K562 (cell line): ENCODE results near the gene HDAC5. TPM values are rescaled to one million over a fixed set of nuclear protein-coding genes. Genes with fewer than 3 reads are reported as not detected.

Experiments
- CGGBP1 ChIP-seq: fragments of 250-450 bp; sonication (Bioruptor Pico); IDR thresholded peaks from 2 replicates; pipeline ENCODE4 v1.9.0; 2021; ENCODE audit warnings: mild to moderate bottlenecking
- CTCF ChIP-seq, 3 experiments: IDR thresholded peaks in 2 of 3; conservative IDR thresholded peaks in 1 of 3; 2 replicates each; pipeline ENCODE4 v1.5.1; 2011 to 2012; ENCODE audit warnings: low read length in 3 of 3, mild to moderate bottlenecking in 3 of 3, control low read depth in 2 of 3, improper control_type of control experiment in 1 of 3, inconsistent platforms in 1 of 3, low read depth in 1 of 3, mixed read lengths in 1 of 3, moderate library complexity in 1 of 3; ENCODE audit not compliant: insufficient read depth in 2 of 3
- EGR1 ChIP-seq: fragments of 450-650 bp; conservative IDR thresholded peaks from 2 replicates; pipeline ENCODE4 v1.6.1; 2017; ENCODE audit warnings: mild to moderate bottlenecking
- FOXP1 ChIP-seq: sonication (generic); formaldehyde crosslinking; IDR thresholded peaks from 2 replicates; pipeline ENCODE4 v1.8.0; 2022; ENCODE audit warnings: mild to moderate bottlenecking, missing genetic modification reagents
- GMEB1 ChIP-seq: fragments of 250-450 bp; sonication (Bioruptor Pico); IDR thresholded peaks from 2 replicates; pipeline ENCODE4 v1.4.0; 2020; ENCODE audit warnings: mild to moderate bottlenecking
- KDM1A ChIP-seq, 2 experiments: fragments of 450-650 bp; IDR thresholded peaks; 2 replicates each; pipeline ENCODE4 v1.6.1; 2016; ENCODE audit warnings: mild to moderate bottlenecking in 2 of 2
- MAZ ChIP-seq, 2 experiments: fragments of 450-650 bp in 1 of 2; sonication (generic) in 1 of 2; formaldehyde crosslinking; IDR thresholded peaks in 1 of 2; conservative IDR thresholded peaks in 1 of 2; 2 replicates each; pipeline versions ENCODE4 v1.4.0 to v1.5.0; 2020; ENCODE audit warnings: mild to moderate bottlenecking in 1 of 2, missing genetic modification reagents in 1 of 2
- MXD1 ChIP-seq: fragments of 250-450 bp; sonication (Bioruptor Pico); IDR thresholded peaks from 2 replicates; pipeline ENCODE4 v1.8.0; 2021; ENCODE audit warnings: borderline replicate concordance, mild to moderate bottlenecking, moderate library complexity; ENCODE audit not compliant: poor library complexity, severe bottlenecking
- NONO ChIP-seq, 2 experiments: fragments of 200-400 bp in 1 of 2; fragments of 450-650 bp in 1 of 2; formaldehyde crosslinking in 1 of 2; IDR thresholded peaks; 2 replicates each; pipeline ENCODE4 v1.6.1; 2017; ENCODE audit warnings: low read depth in 2 of 2, mild to moderate bottlenecking in 2 of 2, moderate library complexity in 2 of 2, low read length in 1 of 2
- SIN3A ChIP-seq, 2 experiments: fragments of 150-350 bp in 1 of 2; IDR thresholded peaks; 2 replicates each; pipeline ENCODE4 v1.6.1; 2011 to 2016; ENCODE audit warnings: borderline replicate concordance in 2 of 2, low read depth in 2 of 2, low read length in 2 of 2, mild to moderate bottlenecking in 2 of 2, moderate library complexity in 2 of 2; ENCODE audit not compliant: control insufficient read depth in 1 of 2
- ZNF143 ChIP-seq: sonication (generic); formaldehyde crosslinking; IDR thresholded peaks from 2 replicates; pipeline ENCODE4 v1.9.0; 2022; ENCODE audit warnings: mild to moderate bottlenecking, missing genetic modification reagents
- ZNF444 ChIP-seq: fragments of 250-450 bp; sonication (Bioruptor Pico); IDR thresholded peaks from 2 replicates; pipeline ENCODE4 v1.4.0; 2020; ENCODE audit warnings: mild to moderate bottlenecking, moderate library complexity
- polyA plus RNA-seq, 8 experiments: library from polyadenylated mRNA; depleted of rRNA in 4 of 8; stranded (reverse) in 5 of 8; unstranded in 3 of 8; fragments of >200 nt; fragmentation: Nextera tagmentation in 2 of 8; fragmentation: Illumina TruSeq in 1 of 8; extraction: Ambion mirVana in 2 of 8; extraction: Trizol in 1 of 8; gene quantifications; 2 replicates each; pipeline versions ENCODE4 v1.2.1 to v1.2.3, GENCODE V29; 2011 to 2014; ENCODE audit warnings: inconsistent platforms in 1 of 8, missing spikeins in 1 of 8
- total RNA-seq, 7 experiments: library from RNA; depleted of rRNA in 6 of 7; stranded (reverse); fragments of >200 nt in 6 of 7; fragmentation: Illumina TruSeq in 2 of 7; extraction: Trizol in 2 of 7; gene quantifications; 2 replicates each; pipeline versions ENCODE4 v1.2.1 to v1.2.3, GENCODE V29; 2011 to 2021; ENCODE audit warnings: low replicate concordance in 1 of 7
- TF ChIP-seq, protein P1 (sequence below): sonication (generic); formaldehyde crosslinking; IDR thresholded peaks from 2 replicates; pipeline ENCODE4 v1.8.0; 2022; ENCODE audit warnings: mild to moderate bottlenecking, low read depth, missing genetic modification reagents
- TF ChIP-seq, protein P2 (sequence below): sonication (generic); formaldehyde crosslinking; IDR thresholded peaks from 2 replicates; pipeline ENCODE4 v1.8.0; 2023; ENCODE audit warnings: mild to moderate bottlenecking, missing genetic modification reagents
- TF ChIP-seq, protein P3 (sequence below): sonication (generic); formaldehyde crosslinking; IDR thresholded peaks from 2 replicates; pipeline ENCODE4 v1.8.0; 2023; ENCODE audit warnings: mild to moderate bottlenecking, missing genetic modification reagents

Gene HDAC5
- total and polyA plus RNA-seq, 9 of the 15 experiments (the other 6 are each of a cell fraction or from before 2014, with no cell fraction given): 0.45 to 26.2 (median 16.4) TPM

GRCh38 chr17:44071198-44071520 is 52.3 kb downstream of the HDAC5 start (continued):
- TF ChIP-seq, protein P1, sequence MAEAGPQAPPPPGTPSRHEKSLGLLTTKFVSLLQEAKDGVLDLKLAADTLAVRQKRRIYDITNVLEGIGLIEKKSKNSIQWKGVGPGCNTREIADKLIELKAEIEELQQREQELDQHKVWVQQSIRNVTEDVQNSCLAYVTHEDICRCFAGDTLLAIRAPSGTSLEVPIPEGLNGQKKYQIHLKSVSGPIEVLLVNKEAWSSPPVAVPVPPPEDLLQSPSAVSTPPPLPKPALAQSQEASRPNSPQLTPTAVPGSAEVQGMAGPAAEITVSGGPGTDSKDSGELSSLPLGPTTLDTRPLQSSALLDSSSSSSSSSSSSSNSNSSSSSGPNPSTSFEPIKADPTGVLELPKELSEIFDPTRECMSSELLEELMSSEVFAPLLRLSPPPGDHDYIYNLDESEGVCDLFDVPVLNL (CRISPR knock-in tag): no peak
- TF ChIP-seq, protein P2, sequence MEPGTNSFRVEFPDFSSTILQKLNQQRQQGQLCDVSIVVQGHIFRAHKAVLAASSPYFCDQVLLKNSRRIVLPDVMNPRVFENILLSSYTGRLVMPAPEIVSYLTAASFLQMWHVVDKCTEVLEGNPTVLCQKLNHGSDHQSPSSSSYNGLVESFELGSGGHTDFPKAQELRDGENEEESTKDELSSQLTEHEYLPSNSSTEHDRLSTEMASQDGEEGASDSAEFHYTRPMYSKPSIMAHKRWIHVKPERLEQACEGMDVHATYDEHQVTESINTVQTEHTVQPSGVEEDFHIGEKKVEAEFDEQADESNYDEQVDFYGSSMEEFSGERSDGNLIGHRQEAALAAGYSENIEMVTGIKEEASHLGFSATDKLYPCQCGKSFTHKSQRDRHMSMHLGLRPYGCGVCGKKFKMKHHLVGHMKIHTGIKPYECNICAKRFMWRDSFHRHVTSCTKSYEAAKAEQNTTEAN (CRISPR knock-in tag): no peak
- TF ChIP-seq FOXP1 (CRISPR knock-in tag) (0 out of 2 replicates have a peak, but pooled peaks have one; percentile 7), EGR1 (0 out of 2 replicates have a peak, but pooled peaks have one; percentile 12), MAZ (CRISPR knock-in tag; conservative IDR thresholded peaks at IDR 0.05 in 1 of 2, IDR thresholded peaks at IDR 0.05 in 1 of 2) (peak in 1 of 2 experiments; percentile 3; a peak in 1 of 4 replicates), SIN3A (IDR thresholded peaks at IDR 0.05; ENCODE audit: borderline replicate concordance in 2 of 2, control insufficient read depth in 1 of 2, low read depth in 2 of 2, low read length in 2 of 2) (peak in 1 of 2 experiments; percentile 35; a peak in 1 of 4 replicates), CTCF (IDR thresholded peaks at IDR 0.05 in 2 of 3, conservative IDR thresholded peaks at IDR 0.05 in 1 of 3; ENCODE audit: insufficient read depth in 2 of 3, low read depth in 1 of 3, low read length in 3 of 3) (no peak), KDM1A (IDR thresholded peaks at IDR 0.05) (0 out of 4 replicates have a peak, but pooled peaks of 1 of the 2 experiments have one; percentile 29), MXD1 (no peak), CGGBP1 (no peak), ZNF444 (CRISPR knock-in tag) (no peak), ZNF143 (CRISPR knock-in tag) (peak; percentile 13; the same call in 1 of the 2 replicates), GMEB1 (CRISPR knock-in tag) (no peak), NONO (IDR thresholded peaks at IDR 0.05; ENCODE audit: low read depth in 2 of 2, low read length in 1 of 2) (no peak)
- TF ChIP-seq, protein P3, sequence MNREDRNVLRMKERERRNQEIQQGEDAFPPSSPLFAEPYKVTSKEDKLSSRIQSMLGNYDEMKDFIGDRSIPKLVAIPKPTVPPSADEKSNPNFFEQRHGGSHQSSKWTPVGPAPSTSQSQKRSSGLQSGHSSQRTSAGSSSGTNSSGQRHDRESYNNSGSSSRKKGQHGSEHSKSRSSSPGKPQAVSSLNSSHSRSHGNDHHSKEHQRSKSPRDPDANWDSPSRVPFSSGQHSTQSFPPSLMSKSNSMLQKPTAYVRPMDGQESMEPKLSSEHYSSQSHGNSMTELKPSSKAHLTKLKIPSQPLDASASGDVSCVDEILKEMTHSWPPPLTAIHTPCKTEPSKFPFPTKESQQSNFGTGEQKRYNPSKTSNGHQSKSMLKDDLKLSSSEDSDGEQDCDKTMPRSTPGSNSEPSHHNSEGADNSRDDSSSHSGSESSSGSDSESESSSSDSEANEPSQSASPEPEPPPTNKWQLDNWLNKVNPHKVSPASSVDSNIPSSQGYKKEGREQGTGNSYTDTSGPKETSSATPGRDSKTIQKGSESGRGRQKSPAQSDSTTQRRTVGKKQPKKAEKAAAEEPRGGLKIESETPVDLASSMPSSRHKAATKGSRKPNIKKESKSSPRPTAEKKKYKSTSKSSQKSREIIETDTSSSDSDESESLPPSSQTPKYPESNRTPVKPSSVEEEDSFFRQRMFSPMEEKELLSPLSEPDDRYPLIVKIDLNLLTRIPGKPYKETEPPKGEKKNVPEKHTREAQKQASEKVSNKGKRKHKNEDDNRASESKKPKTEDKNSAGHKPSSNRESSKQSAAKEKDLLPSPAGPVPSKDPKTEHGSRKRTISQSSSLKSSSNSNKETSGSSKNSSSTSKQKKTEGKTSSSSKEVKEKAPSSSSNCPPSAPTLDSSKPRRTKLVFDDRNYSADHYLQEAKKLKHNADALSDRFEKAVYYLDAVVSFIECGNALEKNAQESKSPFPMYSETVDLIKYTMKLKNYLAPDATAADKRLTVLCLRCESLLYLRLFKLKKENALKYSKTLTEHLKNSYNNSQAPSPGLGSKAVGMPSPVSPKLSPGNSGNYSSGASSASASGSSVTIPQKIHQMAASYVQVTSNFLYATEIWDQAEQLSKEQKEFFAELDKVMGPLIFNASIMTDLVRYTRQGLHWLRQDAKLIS (CRISPR knock-in tag): no peak
